GM19025 (cell line): ENCODE data around the gene UBE2D1.

Source experiments
- ATAC-seq: cut with Tn5 transposase; IDR thresholded peaks from one replicate; pipeline ENCODE4 v1.9.1; 2021; ENCODE audit warnings: mild to moderate bottlenecking, low read depth, moderate library complexity; ENCODE audit not compliant: unreplicated experiment

UBE2D1 gene

GRCh38 chr10:58334817-58335305 lies at the start of gene UBE2D1:
Gene UBE2D1 (plus strand): TSS chr10:58335006. CDS start chr10:58335202, 196 bp downstream.
- peak; percentile 97 for ATAC-seq

GRCh38 chr10:58291538-58292174 lies 43.1 kb upstream of the UBE2D1 start:
- ATAC-seq, result peak; percentile 81

GRCh38 chr10:58293989-58294388 lies 40.8 kb upstream of the UBE2D1 start:
- no peak for ATAC-seq

GRCh38 chr10:58299580-58299979 lies 35.2 kb upstream of the UBE2D1 start:
- peak; percentile 80 for ATAC-seq

GRCh38 chr10:58300676-58301075 lies 34.1 kb upstream of the UBE2D1 start:
- no peak for ATAC-seq

GRCh38 chr10:58302254-58302653 lies 32.6 kb upstream of the UBE2D1 start:
- no peak for ATAC-seq

GRCh38 chr10:58304099-58304633 lies 30.6 kb upstream of the UBE2D1 start:
- no peak for ATAC-seq

GRCh38 chr10:58305821-58306220 lies 29.0 kb upstream of the UBE2D1 start:
- ATAC-seq, result no peak

GRCh38 chr10:58307676-58308075 lies 27.1 kb upstream of the UBE2D1 start:
- no peak for ATAC-seq

- no peak for ATAC-seq
These were observed 23.8 kb upstream of the UBE2D1 start for GRCh38 chr10:58311026-58311425.

GRCh38 chr10:58316874-58317273 lies 17.9 kb upstream of the UBE2D1 start:
- no peak for ATAC-seq

GRCh38 chr10:58318346-58318745 lies 16.5 kb upstream of the UBE2D1 start:
- ATAC-seq, result no peak

- no peak for ATAC-seq
These were observed 15.2 kb upstream of the UBE2D1 start for GRCh38 chr10:58319599-58319998.

- no peak for ATAC-seq
These were observed 14.3 kb upstream of the UBE2D1 start for GRCh38 chr10:58320351-58321049.

- peak; percentile 81 for ATAC-seq
These were observed 12.6 kb upstream of the UBE2D1 start for GRCh38 chr10:58322072-58322834.

GRCh38 chr10:58322835-58323209 lies 12.0 kb upstream of the UBE2D1 start:
- ATAC-seq, result peak; percentile 11

GRCh38 chr10:58326967-58327381 lies 7.8 kb upstream of the UBE2D1 start:
- no peak for ATAC-seq

GRCh38 chr10:58328233-58328632 lies 6.6 kb upstream of the UBE2D1 start:
- ATAC-seq, result no peak

GRCh38 chr10:58330431-58330830 lies 4.4 kb upstream of the UBE2D1 start:
- no peak for ATAC-seq

GRCh38 chr10:58331646-58332045 lies 3.2 kb upstream of the UBE2D1 start:
- ATAC-seq, result no peak
